Memory B cell (primary cell): Measurements from ENCODE around the gene ATF5.

Source experiments
- ATAC-seq: fragments of 150-1000 bp; cut with Tn5 transposase; 2 replicates; pipeline ENCODE4 v1.10.0; 2021; ENCODE audit warnings: low read depth, mild to moderate bottlenecking, moderate library complexity
- DNase-seq, 2 donors: peaks; one replicate each; pipeline ENCODE4 v3.0.0; 2022; ENCODE audit warnings: low spot score in 2 of 2
- H3K27ac Mint-ChIP-seq: one replicate; pipeline ENCODE4 v1.8.0; 2022; ENCODE audit warnings: mild to moderate bottlenecking, moderate library complexity, mixed read lengths
- H3K27me3 Mint-ChIP-seq: one replicate; pipeline ENCODE4 v1.8.0; 2022; ENCODE audit warnings: mixed read lengths
- H3K36me3 Mint-ChIP-seq: one replicate; pipeline ENCODE4 v1.8.0; 2022; ENCODE audit warnings: mild to moderate bottlenecking, mixed read lengths
- H3K4me1 Mint-ChIP-seq: one replicate; pipeline ENCODE4 v1.8.0; 2022; ENCODE audit warnings: mixed read lengths
- H3K4me3 Mint-ChIP-seq: one replicate; pipeline ENCODE4 v1.8.0; 2022; ENCODE audit warnings: mild to moderate bottlenecking, moderate library complexity, mixed read lengths
- H3K9me3 Mint-ChIP-seq: one replicate; pipeline ENCODE4 v1.8.0; 2022; ENCODE audit warnings: mixed read lengths

Gene ATF5

GRCh38 chr19:49889038-49889686, 39.8 kb upstream of the ATF5 start:
- ATAC-seq (no peak), DNase-seq (no peak)
- Mint-ChIP-seq H3K27me3 (peaks cover 2% of the 10 kb centered on the region), H3K27ac (no peak overlapping the region), H3K9me3 (no peaks in the 10 kb centered on the region), H3K36me3 (peaks cover 8% of the 10 kb centered on the region), H3K4me3 (peak overlapping the region; percentile 34), H3K4me1 (peaks cover 13% of the 10 kb centered on the region)

GRCh38 chr19:49889687-49890348, 39.2 kb upstream of the ATF5 start:
- Mint-ChIP-seq H3K27ac (no peak overlapping the region), H3K4me1 (peaks cover 15% of the 10 kb centered on the region), H3K4me3 (peak overlapping the region; percentile 72), H3K9me3 (no peaks in the 10 kb centered on the region), H3K36me3 (peaks cover 2% of the 10 kb centered on the region), H3K27me3 (peaks cover 4% of the 10 kb centered on the region)
- peak in 1 of 2 donors; percentile 73 for DNase-seq
- ATAC-seq = peak; percentile 75

- Mint-ChIP-seq H3K4me3 (peak overlapping the region; percentile 72), H3K4me1 (peaks cover 20% of the 10 kb centered on the region), H3K27ac (no peak overlapping the region), H3K9me3 (no peaks in the 10 kb centered on the region), H3K36me3 (no peaks in the 10 kb centered on the region), H3K27me3 (peaks cover 4% of the 10 kb centered on the region)
- ATAC-seq (peak; percentile 83), DNase-seq (peak; percentile 54 to 74)
Observed at GRCh38 chr19:49890349-49891311, 38.4 kb upstream of the ATF5 start.

GRCh38 chr19:49891393-49891792, 37.6 kb upstream of the ATF5 start:
- Mint-ChIP-seq H3K36me3 (no peaks in the 10 kb centered on the region), H3K4me3 (peak overlapping the region; percentile 53), H3K4me1 (peaks cover 27% of the 10 kb centered on the region), H3K9me3 (no peaks in the 10 kb centered on the region), H3K27me3 (peaks cover 4% of the 10 kb centered on the region), H3K27ac (peak overlapping the region; percentile 28)
- ATAC-seq = no peak
- no peak for DNase-seq

GRCh38 chr19:49892716-49893115, 36.3 kb upstream of the ATF5 start:
- Mint-ChIP-seq H3K27ac (peak overlapping the region; percentile 74), H3K9me3 (no peaks in the 10 kb centered on the region), H3K36me3 (no peaks in the 10 kb centered on the region), H3K27me3 (peaks cover 6% of the 10 kb centered on the region), H3K4me1 (peaks cover 40% of the 10 kb centered on the region), H3K4me3 (no peak overlapping the region)
- DNase-seq (no peak), ATAC-seq (no peak)

- Mint-ChIP-seq H3K4me3 (no peak overlapping the region), H3K27ac (peak overlapping the region; percentile 43), H3K9me3 (no peaks in the 10 kb centered on the region), H3K4me1 (peaks cover 38% of the 10 kb centered on the region), H3K36me3 (no peaks in the 10 kb centered on the region), H3K27me3 (peaks cover 6% of the 10 kb centered on the region)
- ATAC-seq (no peak), DNase-seq (no peak)
Observed at GRCh38 chr19:49894011-49894664, 34.9 kb upstream of the ATF5 start.

GRCh38 chr19:49894879-49895565, 34.0 kb upstream of the ATF5 start:
- no peaks in the 10 kb centered on the region for H3K36me3 Mint-ChIP-seq
- H3K4me3 Mint-ChIP-seq = no peak overlapping the region
- H3K27ac Mint-ChIP-seq = peak overlapping the region; percentile 98
- peaks cover 38% of the 10 kb centered on the region for H3K4me1 Mint-ChIP-seq
- H3K9me3 Mint-ChIP-seq = no peaks in the 10 kb centered on the region
- no peak for ATAC-seq
- DNase-seq = no peak
- H3K27me3 Mint-ChIP-seq = peaks cover 6% of the 10 kb centered on the region

- peak overlapping the region; percentile 82 for H3K4me3 Mint-ChIP-seq
- peak overlapping the region; percentile 98 for H3K27ac Mint-ChIP-seq
- H3K27me3 Mint-ChIP-seq = peaks cover 6% of the 10 kb centered on the region
- H3K9me3 Mint-ChIP-seq = no peaks in the 10 kb centered on the region
- DNase-seq (no peak), ATAC-seq (no peak)
- no peaks in the 10 kb centered on the region for H3K36me3 Mint-ChIP-seq
- peaks cover 38% of the 10 kb centered on the region for H3K4me1 Mint-ChIP-seq
Observed at GRCh38 chr19:49895566-49896297, 33.3 kb upstream of the ATF5 start.

- peaks cover 6% of the 10 kb centered on the region for H3K27me3 Mint-ChIP-seq
- H3K27ac Mint-ChIP-seq = peak within 1 kb of the TSS; percentile 98
- no peaks in the 10 kb centered on the region for H3K36me3 Mint-ChIP-seq
- H3K4me1 Mint-ChIP-seq = peaks cover 38% of the 10 kb centered on the region
- DNase-seq (peak; percentile 72 to 76), ATAC-seq (peak; percentile 79)
- H3K4me3 Mint-ChIP-seq = peak within 1 kb of the TSS; percentile 82
- H3K9me3 Mint-ChIP-seq = no peaks in the 10 kb centered on the region
Observed at GRCh38 chr19:49896863-49897621, 32.0 kb upstream of the ATF5 start, which contains the start of gene IL4I1. Gene IL4I1 (minus strand): TSS chr19:49896887. CDS start chr19:49896160, 727 bp downstream.

- ATAC-seq (no peak), DNase-seq (no peak)
- Mint-ChIP-seq H3K4me3 (no peak overlapping the region), H3K4me1 (peaks cover 26% of the 10 kb centered on the region), H3K27ac (no peak overlapping the region), H3K9me3 (no peaks in the 10 kb centered on the region), H3K36me3 (peaks cover 6% of the 10 kb centered on the region), H3K27me3 (no peaks in the 10 kb centered on the region)
Observed at GRCh38 chr19:49904136-49904535, 24.9 kb upstream of the ATF5 start.

- Mint-ChIP-seq H3K27ac (peak overlapping the region; percentile 70), H3K36me3 (peaks cover 6% of the 10 kb centered on the region), H3K4me3 (peak overlapping the region; percentile 37), H3K9me3 (no peaks in the 10 kb centered on the region), H3K27me3 (no peaks in the 10 kb centered on the region), H3K4me1 (peaks cover 41% of the 10 kb centered on the region)
- DNase-seq (no peak), ATAC-seq (no peak)
Observed at GRCh38 chr19:49906879-49907564, 22.0 kb upstream of the ATF5 start.
